PFSK-1 (cell line): ENCODE results near the gene C2CD5.

Experiments
- FOXP2 ChIP-seq: optimal IDR thresholded peaks from 2 replicates; pipeline ENCODE3; 2011; ENCODE audit warnings: borderline replicate concordance, control low read depth, inconsistent platforms; ENCODE audit not compliant: insufficient read depth; ENCODE audit errors: extremely low read length, extremely low read depth
- POLR2AphosphoS5 ChIP-seq: IDR thresholded peaks from 2 replicates; pipeline ENCODE4 v1.6.1; 2012; ENCODE audit warnings: low read depth, mild to moderate bottlenecking, control low read depth, low read length, moderate library complexity
- SIN3A ChIP-seq: IDR thresholded peaks from 2 replicates; pipeline ENCODE4 v1.6.1; 2012; ENCODE audit warnings: mild to moderate bottlenecking, low read length, moderate library complexity, borderline replicate concordance; ENCODE audit not compliant: insufficient read depth
- TAF1 ChIP-seq: IDR thresholded peaks from 2 replicates; pipeline ENCODE4 v1.6.1; 2012; ENCODE audit warnings: low read length, control low read depth, borderline replicate concordance; ENCODE audit not compliant: insufficient read depth

DNA sequence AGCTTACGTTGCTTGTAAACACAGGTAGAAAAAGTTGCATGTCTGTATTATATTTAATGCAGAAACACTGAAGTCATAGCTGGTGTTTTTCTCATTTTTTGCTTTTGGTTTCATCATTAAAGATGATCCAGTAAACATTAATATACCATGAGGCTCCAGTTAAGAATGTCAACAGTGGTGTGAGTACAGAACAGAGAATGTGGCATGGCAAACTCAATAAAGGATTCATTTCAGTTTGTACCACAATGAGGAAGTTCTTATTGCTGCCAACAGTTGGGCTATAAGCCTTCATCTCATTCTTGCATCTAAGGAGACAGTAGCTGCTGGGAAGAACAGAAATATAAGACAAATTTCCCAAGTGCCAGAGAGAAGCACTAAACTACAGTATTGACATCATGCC, 137.7 kb downstream of the C2CD5 start:
- TF ChIP-seq POLR2AphosphoS5 = no peak
- no peak for TF ChIP-seq FOXP2
- TF ChIP-seq TAF1 = no peak
- TF ChIP-seq SIN3A = no peak
